ENCODE measurements around the gene ACP2.

DNA sequence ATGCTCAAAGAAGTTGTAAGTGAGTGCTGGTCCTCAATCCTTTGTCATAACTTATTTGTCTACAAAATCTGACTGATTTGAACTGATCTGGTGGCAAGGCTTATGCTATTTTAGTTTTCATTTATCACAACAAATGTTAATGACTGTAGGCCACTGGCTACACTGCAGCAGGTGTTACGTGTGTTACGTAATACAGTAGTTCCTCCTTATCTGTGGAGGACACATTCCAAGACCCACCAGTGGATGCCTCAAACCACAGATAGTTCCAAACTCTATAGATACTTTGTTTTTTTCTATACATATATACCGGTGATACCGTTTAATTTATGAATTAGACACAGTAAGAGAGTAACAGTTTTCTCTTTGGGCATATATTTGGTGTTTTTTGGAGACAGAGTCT lies 28.3 kb upstream of the ACP2 start:
- TF ChIP-seq POLR2AphosphoS5 (IDR thresholded peaks at IDR 0.05; ENCODE audit: low read depth) = no peak
- TF ChIP-seq CTCF (IDR thresholded peaks at IDR 0.05; ENCODE audit: insufficient read depth, low read length) = no peak
